Mammary epithelial cell (primary cell): ENCODE measurements around the gene USE1.

Source experiments
- EZH2 ChIP-seq: IDR thresholded peaks from 2 replicates; pipeline ENCODE4 v1.6.1; 2012; ENCODE audit warnings: low read length, inconsistent platforms, borderline replicate concordance
- TF ChIP-seq, protein P1 (sequence below), 2 donors: IDR thresholded peaks in 1 of 2; conservative IDR thresholded peaks in 1 of 2; 2 replicates each; pipeline ENCODE4 v1.5.1; 2011 to 2012; ENCODE audit warnings: inconsistent platforms in 2 of 2, low read length in 2 of 2, mild to moderate bottlenecking in 2 of 2, control low read depth in 1 of 2, low read depth in 1 of 2; ENCODE audit not compliant: insufficient read depth in 1 of 2; ENCODE audit errors: extremely low read depth in 1 of 2

DNA sequence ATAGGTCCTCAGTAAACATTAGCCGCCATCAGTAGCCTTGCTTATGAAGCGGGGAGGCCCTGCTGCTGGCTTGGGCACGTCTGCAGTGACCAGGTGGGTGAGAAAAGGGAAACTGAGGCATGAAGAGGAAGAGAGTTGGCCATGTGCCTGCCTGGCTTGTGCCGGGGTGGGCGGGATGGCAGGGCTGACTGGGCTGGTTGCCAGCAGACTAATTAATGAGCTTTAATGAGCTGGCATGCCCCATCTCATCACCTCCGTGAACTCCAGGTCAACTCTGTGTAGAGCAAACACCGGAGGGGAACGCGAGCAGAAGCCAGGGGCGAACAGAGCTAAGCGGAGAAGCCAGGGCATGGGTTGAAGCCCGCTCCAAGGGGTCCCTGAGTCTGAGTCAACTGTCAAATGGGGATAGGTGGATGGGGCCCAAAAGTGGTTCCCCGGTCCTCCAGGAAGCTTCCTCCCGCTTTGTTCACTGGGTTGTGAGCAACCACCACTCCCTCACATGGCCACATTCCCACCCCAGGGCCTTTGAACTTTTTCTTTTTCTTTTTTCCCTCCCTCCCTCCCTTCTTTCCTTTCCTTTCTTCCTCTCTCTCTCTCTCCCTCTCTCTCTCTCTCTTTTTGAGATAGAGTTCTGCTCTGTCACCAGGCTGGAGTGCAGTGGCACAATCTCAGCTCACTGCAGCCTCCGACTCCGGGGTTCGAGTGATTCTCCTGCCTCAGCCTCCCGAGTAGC is 21.8 kb downstream of the USE1 start:
- TF ChIP-seq, protein P1, sequence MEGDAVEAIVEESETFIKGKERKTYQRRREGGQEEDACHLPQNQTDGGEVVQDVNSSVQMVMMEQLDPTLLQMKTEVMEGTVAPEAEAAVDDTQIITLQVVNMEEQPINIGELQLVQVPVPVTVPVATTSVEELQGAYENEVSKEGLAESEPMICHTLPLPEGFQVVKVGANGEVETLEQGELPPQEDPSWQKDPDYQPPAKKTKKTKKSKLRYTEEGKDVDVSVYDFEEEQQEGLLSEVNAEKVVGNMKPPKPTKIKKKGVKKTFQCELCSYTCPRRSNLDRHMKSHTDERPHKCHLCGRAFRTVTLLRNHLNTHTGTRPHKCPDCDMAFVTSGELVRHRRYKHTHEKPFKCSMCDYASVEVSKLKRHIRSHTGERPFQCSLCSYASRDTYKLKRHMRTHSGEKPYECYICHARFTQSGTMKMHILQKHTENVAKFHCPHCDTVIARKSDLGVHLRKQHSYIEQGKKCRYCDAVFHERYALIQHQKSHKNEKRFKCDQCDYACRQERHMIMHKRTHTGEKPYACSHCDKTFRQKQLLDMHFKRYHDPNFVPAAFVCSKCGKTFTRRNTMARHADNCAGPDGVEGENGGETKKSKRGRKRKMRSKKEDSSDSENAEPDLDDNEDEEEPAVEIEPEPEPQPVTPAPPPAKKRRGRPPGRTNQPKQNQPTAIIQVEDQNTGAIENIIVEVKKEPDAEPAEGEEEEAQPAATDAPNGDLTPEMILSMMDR (conservative IDR thresholded peaks at IDR 0.05 in 1 of 2, IDR thresholded peaks at IDR 0.05 in 1 of 2; ENCODE audit: extremely low read depth in 1 of 2, insufficient read depth in 1 of 2, low read depth in 1 of 2, low read length in 2 of 2): no peak
- no peak for TF ChIP-seq EZH2
